ENCODE data around the gene LYZL1. TPM values are rescaled to one million over a fixed set of nuclear protein-coding genes. Genes with fewer than 3 reads are reported as not detected.

Gene LYZL1
- total and polyA plus RNA-seq, 9 donors, result not detected

DNA sequence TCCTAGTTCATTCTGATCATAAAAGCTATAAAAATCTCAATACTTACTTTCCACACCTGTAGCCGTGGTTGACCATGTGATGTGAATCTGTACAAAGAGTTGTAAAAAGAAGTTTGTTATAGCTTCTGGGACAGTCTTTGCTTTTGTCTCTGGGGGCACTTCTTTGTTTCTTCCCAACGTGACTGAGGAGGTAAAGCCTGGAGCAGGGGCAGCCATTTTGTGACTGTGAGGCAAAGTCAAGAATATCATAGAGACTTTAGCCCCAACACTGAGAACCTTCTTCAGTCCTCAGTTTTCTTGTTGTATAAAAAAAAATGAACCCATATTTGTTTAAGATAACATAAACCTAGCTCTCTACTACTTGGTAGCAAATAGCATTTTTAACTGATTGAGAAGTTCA, 29.4 kb upstream of the LYZL1 start:
- DNase-seq, result no peak
- H3K4me1 ChIP-seq (ENCODE audit: control insufficient read depth, insufficient read depth, low read length), result peaks cover 12% of the 10 kb centered on the region
- no peak overlapping the region for H3K27ac ChIP-seq (ENCODE audit: low read length)
- H3K4me3 ChIP-seq (ENCODE audit: low read length), result no peak overlapping the region
- WGBS (ENCODE audit: insufficient coverage), result no CpG with 5 or more reads among the region's 2 CpGs
- peaks cover 3% of the 10 kb centered on the region for H3K9me3 ChIP-seq (replicated peaks; ENCODE audit: control insufficient read depth, low read depth, low read length)
- H3K27me3 ChIP-seq (ENCODE audit: control insufficient read depth, insufficient read depth, low read length), result peaks cover 4% of the 10 kb centered on the region
- no peaks in the 10 kb centered on the region for H3K36me3 ChIP-seq (ENCODE audit: control insufficient read depth, insufficient read depth, low read length)

- H3K27me3 ChIP-seq (ENCODE audit: control insufficient read depth, insufficient read depth, low read length), result no peaks in the 10 kb centered on the region
- no peak for DNase-seq
- H3K4me3 ChIP-seq (ENCODE audit: low read length), result no peak overlapping the region
- H3K4me1 ChIP-seq (ENCODE audit: control insufficient read depth, insufficient read depth, low read length), result no peaks in the 10 kb centered on the region
- WGBS (ENCODE audit: insufficient coverage), result 94% methylated on average over 8 of the region's 8 CpGs
- no peaks in the 10 kb centered on the region for H3K36me3 ChIP-seq (ENCODE audit: control insufficient read depth, insufficient read depth, low read length)
- peaks cover 3% of the 10 kb centered on the region for H3K9me3 ChIP-seq (replicated peaks; ENCODE audit: control insufficient read depth, low read depth, low read length)
- H3K27ac ChIP-seq (ENCODE audit: low read length), result no peak overlapping the region
Measured at GRCh38 chr10:29263506-29263905, 25.4 kb upstream of the LYZL1 start.

DNA sequence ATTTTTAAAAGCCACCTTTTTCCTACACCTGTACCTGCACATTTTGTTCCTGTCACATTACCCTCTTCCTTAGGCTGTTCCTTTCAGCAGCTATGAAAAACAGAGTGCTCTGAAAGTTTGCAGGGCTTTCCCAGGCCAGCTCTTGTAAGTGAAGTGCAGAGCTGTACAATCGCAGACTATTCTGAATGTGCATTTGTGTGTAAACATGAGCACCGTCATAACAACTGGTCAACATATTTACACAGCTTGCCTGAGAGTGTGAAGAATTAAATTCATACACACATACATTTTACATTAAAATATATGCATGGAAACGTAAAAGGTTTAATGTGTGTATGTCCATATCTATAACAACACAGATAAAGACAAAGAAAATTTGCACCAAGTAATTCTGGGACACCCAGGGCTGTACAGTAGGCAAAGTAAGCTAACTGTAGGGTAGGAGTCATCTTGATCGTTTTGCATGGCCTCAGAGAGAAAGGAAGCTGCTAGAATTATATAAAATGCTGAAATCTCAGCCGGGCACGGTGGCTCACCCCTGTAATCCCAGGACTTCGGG, 23.6 kb upstream of the LYZL1 start:
- H3K36me3 ChIP-seq (ENCODE audit: control insufficient read depth, insufficient read depth, low read length), result no peaks in the 10 kb centered on the region
- no peak overlapping the region for H3K27ac ChIP-seq (ENCODE audit: low read length)
- DNase-seq, result no peak
- no peaks in the 10 kb centered on the region for H3K9me3 ChIP-seq (replicated peaks; ENCODE audit: control insufficient read depth, low read depth, low read length)
- H3K4me1 ChIP-seq (ENCODE audit: control insufficient read depth, insufficient read depth, low read length), result no peaks in the 10 kb centered on the region
- no peaks in the 10 kb centered on the region for H3K27me3 ChIP-seq (ENCODE audit: control insufficient read depth, insufficient read depth, low read length)
- 85% methylated on average over 4 of the region's 7 CpGs for WGBS (ENCODE audit: insufficient coverage)
- H3K4me3 ChIP-seq (ENCODE audit: low read length), result no peak overlapping the region

DNA sequence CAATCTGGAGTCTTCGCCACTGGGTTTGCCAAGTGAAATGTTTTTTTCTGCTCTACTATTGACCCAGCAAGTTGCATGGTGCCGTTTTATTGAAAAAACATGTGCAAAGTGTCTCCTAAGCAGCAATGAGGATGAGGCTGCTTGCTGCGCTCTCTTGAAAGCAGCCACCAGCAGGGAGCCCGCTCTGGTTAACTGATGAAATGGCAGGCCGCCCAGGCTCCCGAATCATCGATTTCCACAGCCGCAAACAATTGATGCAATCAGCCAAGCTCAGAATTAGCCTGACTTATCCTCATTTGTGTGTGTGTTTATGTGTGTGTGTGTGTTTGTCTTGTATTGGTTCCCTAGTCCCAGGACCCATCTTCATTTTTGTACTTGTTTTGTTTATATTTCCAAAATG, 22.2 kb upstream of the LYZL1 start:
- no peaks in the 10 kb centered on the region for H3K27me3 ChIP-seq (ENCODE audit: control insufficient read depth, insufficient read depth, low read length)
- no peak overlapping the region for H3K4me3 ChIP-seq (ENCODE audit: low read length)
- no peaks in the 10 kb centered on the region for H3K4me1 ChIP-seq (ENCODE audit: control insufficient read depth, insufficient read depth, low read length)
- peak; percentile 54 for DNase-seq
- H3K36me3 ChIP-seq (ENCODE audit: control insufficient read depth, insufficient read depth, low read length), result no peaks in the 10 kb centered on the region
- WGBS (ENCODE audit: insufficient coverage), result 50% methylated on average over 2 of the region's 8 CpGs
- H3K9me3 ChIP-seq (replicated peaks; ENCODE audit: control insufficient read depth, low read depth, low read length), result no peaks in the 10 kb centered on the region
- H3K27ac ChIP-seq (ENCODE audit: low read length), result no peak overlapping the region

GRCh38 chr10:29268011-29268410, 20.9 kb upstream of the LYZL1 start:
- no peak overlapping the region for H3K27ac ChIP-seq (ENCODE audit: low read length)
- H3K9me3 ChIP-seq (replicated peaks; ENCODE audit: control insufficient read depth, low read depth, low read length), result no peaks in the 10 kb centered on the region
- H3K4me1 ChIP-seq (ENCODE audit: control insufficient read depth, insufficient read depth, low read length), result no peaks in the 10 kb centered on the region
- DNase-seq, result no peak
- no peak overlapping the region for H3K4me3 ChIP-seq (ENCODE audit: low read length)
- WGBS (ENCODE audit: insufficient coverage), result 100% methylated on average over 2 of the region's 6 CpGs
- no peaks in the 10 kb centered on the region for H3K36me3 ChIP-seq (ENCODE audit: control insufficient read depth, insufficient read depth, low read length)
- H3K27me3 ChIP-seq (ENCODE audit: control insufficient read depth, insufficient read depth, low read length), result no peaks in the 10 kb centered on the region

DNA sequence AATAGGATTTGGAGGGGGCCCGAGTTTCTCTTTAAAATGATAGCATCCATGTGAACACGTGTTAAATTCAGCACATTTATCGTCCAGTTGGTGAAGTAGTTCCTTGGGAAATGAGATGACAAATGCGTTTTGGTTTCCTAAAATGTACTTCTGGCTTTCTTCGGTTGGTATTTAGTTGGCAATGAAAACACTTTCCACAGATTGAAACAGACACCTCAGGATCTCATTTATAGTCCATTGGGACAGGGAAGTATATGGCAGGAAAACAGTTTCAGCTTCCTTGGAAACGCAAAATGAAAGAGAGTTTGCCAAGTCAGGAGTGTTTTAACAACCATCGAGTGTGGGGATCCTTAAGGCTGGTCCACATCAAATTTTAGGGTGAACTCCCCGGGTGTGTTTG, 19.4 kb upstream of the LYZL1 start:
- Histone ChIP-seq H3K9me3 (replicated peaks; ENCODE audit: control insufficient read depth, low read depth, low read length) (no peaks in the 10 kb centered on the region), H3K27ac (ENCODE audit: low read length) (no peak overlapping the region), H3K27me3 (ENCODE audit: control insufficient read depth, insufficient read depth, low read length) (no peaks in the 10 kb centered on the region), H3K36me3 (ENCODE audit: control insufficient read depth, insufficient read depth, low read length) (no peaks in the 10 kb centered on the region), H3K4me1 (ENCODE audit: control insufficient read depth, insufficient read depth, low read length) (no peaks in the 10 kb centered on the region), H3K4me3 (ENCODE audit: low read length) (no peak overlapping the region)
- peak; percentile 69 for DNase-seq
- WGBS (ENCODE audit: insufficient coverage), result 41% methylated on average over 3 of the region's 8 CpGs

- DNase-seq, result no peak
- Histone ChIP-seq H3K4me3 (ENCODE audit: low read length) (no peak overlapping the region), H3K27me3 (ENCODE audit: control insufficient read depth, insufficient read depth, low read length) (no peaks in the 10 kb centered on the region), H3K4me1 (ENCODE audit: control insufficient read depth, insufficient read depth, low read length) (no peaks in the 10 kb centered on the region), H3K27ac (ENCODE audit: low read length) (no peak overlapping the region), H3K36me3 (ENCODE audit: control insufficient read depth, insufficient read depth, low read length) (no peaks in the 10 kb centered on the region), H3K9me3 (replicated peaks; ENCODE audit: control insufficient read depth, low read depth, low read length) (no peaks in the 10 kb centered on the region)
Measured at GRCh38 chr10:29270883-29271282, 18.0 kb upstream of the LYZL1 start.

GRCh38 chr10:29271877-29272276, 17.0 kb upstream of the LYZL1 start:
- no peak for DNase-seq
- WGBS (ENCODE audit: insufficient coverage), result 0% methylated on average over 1 of the region's 2 CpGs
- Histone ChIP-seq H3K4me1 (ENCODE audit: control insufficient read depth, insufficient read depth, low read length) (no peaks in the 10 kb centered on the region), H3K36me3 (ENCODE audit: control insufficient read depth, insufficient read depth, low read length) (no peaks in the 10 kb centered on the region), H3K27me3 (ENCODE audit: control insufficient read depth, insufficient read depth, low read length) (no peaks in the 10 kb centered on the region), H3K27ac (ENCODE audit: low read length) (no peak overlapping the region), H3K9me3 (replicated peaks; ENCODE audit: control insufficient read depth, low read depth, low read length) (no peaks in the 10 kb centered on the region), H3K4me3 (ENCODE audit: low read length) (no peak overlapping the region)

GRCh38 chr10:29273478-29273877, 15.4 kb upstream of the LYZL1 start:
- Histone ChIP-seq H3K9me3 (replicated peaks; ENCODE audit: control insufficient read depth, low read depth, low read length) (no peaks in the 10 kb centered on the region), H3K36me3 (ENCODE audit: control insufficient read depth, insufficient read depth, low read length) (no peaks in the 10 kb centered on the region), H3K4me3 (ENCODE audit: low read length) (no peak overlapping the region), H3K27me3 (ENCODE audit: control insufficient read depth, insufficient read depth, low read length) (no peaks in the 10 kb centered on the region), H3K4me1 (ENCODE audit: control insufficient read depth, insufficient read depth, low read length) (no peaks in the 10 kb centered on the region), H3K27ac (ENCODE audit: low read length) (no peak overlapping the region)
- WGBS (ENCODE audit: insufficient coverage), result 44% methylated on average over 5 of the region's 5 CpGs
- no peak for DNase-seq

- DNase-seq, result peak; percentile 68
- H3K27me3 ChIP-seq (ENCODE audit: control insufficient read depth, insufficient read depth, low read length), result no peaks in the 10 kb centered on the region
- no peak overlapping the region for H3K4me3 ChIP-seq (ENCODE audit: low read length)
- H3K9me3 ChIP-seq (replicated peaks; ENCODE audit: control insufficient read depth, low read depth, low read length), result no peaks in the 10 kb centered on the region
- H3K4me1 ChIP-seq (ENCODE audit: control insufficient read depth, insufficient read depth, low read length), result no peaks in the 10 kb centered on the region
- no peaks in the 10 kb centered on the region for H3K36me3 ChIP-seq (ENCODE audit: control insufficient read depth, insufficient read depth, low read length)
- WGBS (ENCODE audit: insufficient coverage), result 45% methylated on average over 5 of the region's 6 CpGs
- H3K27ac ChIP-seq (ENCODE audit: low read length), result no peak overlapping the region
Measured at GRCh38 chr10:29276251-29276850, 12.5 kb upstream of the LYZL1 start.

GRCh38 chr10:29277296-29277695, 11.6 kb upstream of the LYZL1 start:
- Histone ChIP-seq H3K27ac (ENCODE audit: low read length) (no peak overlapping the region), H3K27me3 (ENCODE audit: control insufficient read depth, insufficient read depth, low read length) (no peaks in the 10 kb centered on the region), H3K4me3 (ENCODE audit: low read length) (no peak overlapping the region), H3K4me1 (ENCODE audit: control insufficient read depth, insufficient read depth, low read length) (no peaks in the 10 kb centered on the region), H3K36me3 (ENCODE audit: control insufficient read depth, insufficient read depth, low read length) (no peaks in the 10 kb centered on the region), H3K9me3 (replicated peaks; ENCODE audit: control insufficient read depth, low read depth, low read length) (no peaks in the 10 kb centered on the region)
- peak; percentile 75 for DNase-seq
- WGBS (ENCODE audit: insufficient coverage), result 77% methylated on average over 3 of the region's 4 CpGs
